ENCODE measurements around the gene PHETA1. TPM values are rescaled to one million over a fixed set of nuclear protein-coding genes. Genes with fewer than 3 reads are reported as not detected.
A peak's percentile ranks its signal among the peaks of the same experiment; 100 is the strongest.

PHETA1 gene
- total RNA-seq, 1 experiment from 2014 or later = 12.4 TPM

GRCh38 chr12:111359231-111359913 lies 9.5 kb downstream of the PHETA1 start:
- Mint-ChIP-seq H3K36me3 (no peaks in the 10 kb centered on the region), H3K4me1 (no peaks in the 10 kb centered on the region; the same call in 1 of the 2 replicates), H3K4me3 (no peak overlapping the region), H3K27me3 (ENCODE audit: low read depth) (no peaks in the 10 kb centered on the region), H3K9me3 (no peaks in the 10 kb centered on the region), H3K27ac (peak overlapping the region; percentile 22)
- no peak for ATAC-seq
- CTCF ChIA-PET = interaction anchor here (1.0 to 3.9 kb wide), 5 partner anchors 9 to 92 kb away, joined by 3 to 14 read pairs (median 5); partner anchors contain the start of gene PHETA1
- POLR2A ChIA-PET = no interaction called here
- TF ChIP-seq ZNF263 (CRISPR knock-in tag; IDR thresholded peaks at IDR 0.05; ENCODE audit: low read depth) (no peak), ARID4B (CRISPR knock-in tag; IDR thresholded peaks at IDR 0.05; ENCODE audit: borderline replicate concordance) (no peak), MYBL2 (CRISPR knock-in tag; IDR thresholded peaks at IDR 0.05) (no peak), ZMAT4 (CRISPR knock-in tag; IDR thresholded peaks at IDR 0.05) (no peak), ZNF425 (CRISPR knock-in tag; conservative IDR thresholded peaks at IDR 0.05) (no peak), ATF3 (CRISPR knock-in tag; conservative IDR thresholded peaks at IDR 0.05) (no peak), USF2 (CRISPR knock-in tag; IDR thresholded peaks at IDR 0.05) (no peak), E2F5 (CRISPR knock-in tag; IDR thresholded peaks at IDR 0.05) (no peak), PRRX2 (CRISPR knock-in tag; IDR thresholded peaks at IDR 0.05) (no peak)
- no peak for DNase-seq (ENCODE audit: low spot score)

- no peaks in the 10 kb centered on the region; the same call in 1 of the 2 replicates for H3K4me1 Mint-ChIP-seq
- TF ChIP-seq CTCF (IDR thresholded peaks at IDR 0.05) (no peak), NFYB (CRISPR knock-in tag; conservative IDR thresholded peaks at IDR 0.05; ENCODE audit: low read depth) (no peak), TEAD1 (CRISPR knock-in tag; IDR thresholded peaks at IDR 0.05) (no peak), TP53 (CRISPR knock-in tag; IDR thresholded peaks at IDR 0.05) (no peak), NR1H2 (CRISPR knock-in tag; IDR thresholded peaks at IDR 0.05) (no peak)
- H3K4me3 Mint-ChIP-seq = no peak overlapping the region
- DNase-seq (ENCODE audit: low spot score) = no peak
- POLR2A ChIA-PET = no interaction called here
- H3K27me3 Mint-ChIP-seq (ENCODE audit: low read depth) = no peaks in the 10 kb centered on the region
- no peaks in the 10 kb centered on the region for H3K36me3 Mint-ChIP-seq
- ATAC-seq = no peak
- no peaks in the 10 kb centered on the region for H3K9me3 Mint-ChIP-seq
- CTCF ChIA-PET = interaction anchor here (1.3 kb wide), 2 partner anchors 13 to 96 kb away, joined by 3 to 5 read pairs; partner anchors contain the start of gene PHETA1
- H3K27ac Mint-ChIP-seq = no peak overlapping the region
These were observed 13.5 kb downstream of the PHETA1 start for GRCh38 chr12:111355201-111355925.

All from WTC11 (cell line).